Measurements from ENCODE around the gene NFIA.

NFIA gene

GRCh38 chr1:61280452-61280851 is 198.1 kb downstream of the NFIA start:
- FAIRE-seq = no peak

- no peak for FAIRE-seq
These were observed 200.0 kb downstream of the NFIA start for GRCh38 chr1:61282387-61282786.

GRCh38 chr1:61284248-61284854 is 202.0 kb downstream of the NFIA start:
- no peak for FAIRE-seq

GRCh38 chr1:61284936-61285335 is 202.6 kb downstream of the NFIA start:
- no peak for FAIRE-seq

GRCh38 chr1:61285371-61285885 is 203.1 kb downstream of the NFIA start:
- no peak for FAIRE-seq

GRCh38 chr1:61287014-61287413 is 204.7 kb downstream of the NFIA start:
- FAIRE-seq = no peak

- FAIRE-seq = no peak
These were observed 205.4 kb downstream of the NFIA start for GRCh38 chr1:61287734-61288133.

- no peak for FAIRE-seq
These were observed 207.1 kb downstream of the NFIA start for GRCh38 chr1:61289232-61290098.

- FAIRE-seq = no peak
These were observed 208.2 kb downstream of the NFIA start for GRCh38 chr1:61290525-61290924.

GRCh38 chr1:61293197-61293596 is 210.8 kb downstream of the NFIA start:
- no peak for FAIRE-seq

GRCh38 chr1:61293986-61294504 is 211.7 kb downstream of the NFIA start:
- FAIRE-seq = no peak

GRCh38 chr1:61294930-61295329 is 212.6 kb downstream of the NFIA start:
- no peak for FAIRE-seq

- no peak for FAIRE-seq
These were observed 213.6 kb downstream of the NFIA start for GRCh38 chr1:61295818-61296537.

GRCh38 chr1:61297887-61298286 is 215.5 kb downstream of the NFIA start:
- no peak for FAIRE-seq

- FAIRE-seq = no peak
These were observed 217.1 kb downstream of the NFIA start for GRCh38 chr1:61299463-61299862.

- FAIRE-seq = no peak
These were observed 218.5 kb downstream of the NFIA start for GRCh38 chr1:61300899-61301298.

GRCh38 chr1:61301824-61302657 is 219.7 kb downstream of the NFIA start:
- FAIRE-seq = no peak

- FAIRE-seq = no peak
These were observed 225.2 kb downstream of the NFIA start for GRCh38 chr1:61307422-61308142.

GRCh38 chr1:61310057-61310456 is 227.7 kb downstream of the NFIA start:
- FAIRE-seq = no peak

- FAIRE-seq = no peak
These were observed 228.2 kb downstream of the NFIA start for GRCh38 chr1:61310538-61310937.

GRCh38 chr1:61313906-61314422 is 231.6 kb downstream of the NFIA start:
- no peak for FAIRE-seq

Data from TTC549 (cell line).